ENCODE measurements around the gene SNX18. TPM values are rescaled to one million over a fixed set of nuclear protein-coding genes. Genes with fewer than 3 reads are reported as not detected.

The SNX18 gene
- polyA plus RNA-seq, 2 of the 4 experiments (the other 2 are of a cell fraction): 7.1 to 8.1 TPM

- Histone ChIP-seq H3K27ac (no peak overlapping the region), H3K4me3 (no peak overlapping the region), H3K4me1 (no peaks in the 10 kb centered on the region), H3K4me2 (no peak overlapping the region), H3K9me3 (no peaks in the 10 kb centered on the region)
- TF ChIP-seq POLR2AphosphoS2 (conservative IDR thresholded peaks at IDR 0.05; ENCODE audit: low read length) (no peak), EP300 (IDR thresholded peaks at IDR 0.05) (no peak), ZNF302 (CRISPR knock-in tag; IDR thresholded peaks at IDR 0.05) (no peak), ELK1 (IDR thresholded peaks at IDR 0.05; ENCODE audit: low read depth, low read length) (no peak), SMC3 (IDR thresholded peaks at IDR 0.05) (no peak), RCOR1 (IDR thresholded peaks at IDR 0.05; ENCODE audit: low read depth, low read length) (no peak), GATA3 (IDR thresholded peaks at IDR 0.05; ENCODE audit: borderline replicate concordance) (no peak), JUN (IDR thresholded peaks at IDR 0.05) (no peak), PHF8 (IDR thresholded peaks at IDR 0.05; ENCODE audit: borderline replicate concordance, low read depth) (no peak), ATOH8 (CRISPR knock-in tag; IDR thresholded peaks at IDR 0.05; ENCODE audit: low read depth) (no peak)
- ChIA-PET CTCF (interaction anchor here (2.7 to 8.6 kb wide), 3 partner anchors 38 to 247 kb away, joined by 17 to 77 read pairs (median 75); partner anchors contain the start of gene HSPB3), POLR2A (no interaction called here)
- WGBS (ENCODE audit: missing lambda C conversion rate): 5% methylated on average over 1 of the region's 1 CpG
- no peak for ATAC-seq
- DNase-seq (ENCODE audit: low read depth in 1 of 2, low spot score in 1 of 2): no peak
- FAIRE-seq: no peak
Measured at GRCh38 chr5:54491326-54491725, 26.2 kb upstream of the SNX18 start.

- Histone ChIP-seq H3K4me3 (no peak overlapping the region), H3K4me1 (no peaks in the 10 kb centered on the region), H3K9me3 (0 out of 3 replicates have a peak, but pooled peaks cover 1% of the 10 kb centered on the region), H3K27ac (no peak overlapping the region), H3K4me2 (no peak overlapping the region)
- no peak for FAIRE-seq
- no peak for DNase-seq (ENCODE audit: low read depth in 1 of 2, low spot score in 1 of 2)
- no peak for ATAC-seq
- WGBS (ENCODE audit: missing lambda C conversion rate): 27% methylated on average over 2 of the region's 2 CpGs
- TF ChIP-seq ATOH8 (CRISPR knock-in tag; IDR thresholded peaks at IDR 0.05; ENCODE audit: low read depth) (no peak), HDAC2 (IDR thresholded peaks at IDR 0.05) (no peak), PHF8 (IDR thresholded peaks at IDR 0.05; ENCODE audit: borderline replicate concordance, low read depth) (no peak)
- POLR2A ChIA-PET: no interaction called here
- CTCF ChIA-PET: interaction anchor here (1.0 to 8.6 kb wide), 5 partner anchors 25 to 247 kb away, joined by 3 to 77 read pairs (median 3); no protein-coding TSS in a partner anchor
Measured at GRCh38 chr5:54492178-54492577, 25.4 kb upstream of the SNX18 start.

DNA sequence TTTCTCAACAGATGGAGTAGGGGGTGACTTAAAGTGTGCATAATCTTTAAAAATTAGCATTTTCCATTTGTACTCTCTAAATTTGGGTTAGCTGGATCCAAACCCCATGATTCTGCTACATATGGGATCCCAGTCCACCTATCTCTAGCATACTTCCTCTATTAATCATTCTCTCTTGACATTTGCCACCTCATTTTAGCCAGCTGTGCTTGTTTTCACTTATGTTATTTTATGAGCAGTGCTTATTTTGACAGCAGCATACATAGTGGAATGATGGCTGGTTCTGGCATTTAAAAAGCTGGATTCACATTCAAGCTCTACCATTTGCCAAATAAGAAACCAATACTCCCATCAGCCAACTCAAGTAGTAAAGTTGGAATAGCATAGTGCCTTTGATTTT is 22.5 kb upstream of the SNX18 start:
- Histone ChIP-seq H3K4me2 (no peak overlapping the region), H3K4me1 (no peaks in the 10 kb centered on the region), H3K4me3 (no peak overlapping the region), H3K9me3 (peaks cover 12% of the 10 kb centered on the region; the same call in 1 of the 3 replicates), H3K27ac (no peak overlapping the region)
- DNase-seq (ENCODE audit: low read depth in 1 of 2, low spot score in 1 of 2): no peak
- POLR2A ChIA-PET: no interaction called here
- no peak for FAIRE-seq
- TF ChIP-seq BHLHE40 (IDR thresholded peaks at IDR 0.05; ENCODE audit: low read depth, low read length) (no peak), CHD4 (IDR thresholded peaks at IDR 0.05; ENCODE audit: borderline replicate concordance) (no peak), CTCF (IDR thresholded peaks at IDR 0.05) (no peak), SREBF2 (IDR thresholded peaks at IDR 0.05) (no peak), ATOH8 (CRISPR knock-in tag; IDR thresholded peaks at IDR 0.05; ENCODE audit: low read depth) (no peak), MAZ (IDR thresholded peaks at IDR 0.05; ENCODE audit: borderline replicate concordance, low read depth, low read length) (no peak), MYC (IDR thresholded peaks at IDR 0.05; ENCODE audit: borderline replicate concordance, low read length) (no peak), RAD21 (conservative IDR thresholded peaks at IDR 0.05 in 1 of 2, IDR thresholded peaks at IDR 0.05 in 1 of 2) (no peak), POLR2AphosphoS2 (conservative IDR thresholded peaks at IDR 0.05; ENCODE audit: low read length) (no peak), ZC3H11A (IDR thresholded peaks at IDR 0.05) (no peak), PHF8 (IDR thresholded peaks at IDR 0.05; ENCODE audit: borderline replicate concordance, low read depth) (no peak), POLR2A (IDR thresholded peaks at IDR 0.05; ENCODE audit: low read length) (no peak), CEBPB (IDR thresholded peaks at IDR 0.05) (no peak), USF2 (IDR thresholded peaks at IDR 0.05) (no peak), ZSCAN20 (CRISPR knock-in tag; IDR thresholded peaks at IDR 0.05) (no peak)
- TF ChIP-seq, protein P1, sequence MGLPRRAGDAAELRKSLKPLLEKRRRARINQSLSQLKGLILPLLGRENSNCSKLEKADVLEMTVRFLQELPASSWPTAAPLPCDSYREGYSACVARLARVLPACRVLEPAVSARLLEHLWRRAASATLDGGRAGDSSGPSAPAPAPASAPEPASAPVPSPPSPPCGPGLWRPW (IDR thresholded peaks at IDR 0.05): no peak
- no peak for ATAC-seq
- CTCF ChIA-PET: interaction anchor here (0.6 to 8.6 kb wide), 4 partner anchors 22 to 1250 kb away, joined by 5 to 77 read pairs (median 7); no protein-coding TSS in a partner anchor

Data from A549 (cell line).